ENCODE results near the gene CEP128. TPM values are rescaled to one million over a fixed set of nuclear protein-coding genes. Genes with fewer than 3 reads are reported as not detected.

CEP128 gene
- total RNA-seq, 2 experiments from 2014 or later, result 71.9 to 137 TPM

DNA sequence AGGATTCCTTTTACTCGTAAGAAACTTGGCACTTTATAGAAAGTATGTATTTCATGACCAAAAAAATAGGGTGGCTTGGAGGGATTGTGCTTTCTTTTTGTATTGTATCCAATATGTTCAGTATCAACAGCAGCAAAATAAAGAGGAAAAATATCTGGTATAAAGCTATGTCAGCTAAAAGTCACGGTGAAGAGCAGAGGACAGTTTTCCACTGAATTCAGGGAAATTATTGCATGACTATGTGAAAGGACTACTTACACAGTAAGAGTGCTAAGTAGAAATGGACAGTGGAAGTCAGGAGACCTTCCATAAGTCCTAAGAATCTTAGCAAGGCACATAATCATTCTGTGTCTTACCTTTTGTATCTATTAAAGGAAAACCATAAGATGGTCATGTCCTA, 33.1 kb upstream of the CEP128 start:
- no peak for TF ChIP-seq EZH2phosphoT487 (IDR thresholded peaks at IDR 0.05; ENCODE audit: borderline replicate concordance, low read depth, low read length)
- TF ChIP-seq, protein P1, sequence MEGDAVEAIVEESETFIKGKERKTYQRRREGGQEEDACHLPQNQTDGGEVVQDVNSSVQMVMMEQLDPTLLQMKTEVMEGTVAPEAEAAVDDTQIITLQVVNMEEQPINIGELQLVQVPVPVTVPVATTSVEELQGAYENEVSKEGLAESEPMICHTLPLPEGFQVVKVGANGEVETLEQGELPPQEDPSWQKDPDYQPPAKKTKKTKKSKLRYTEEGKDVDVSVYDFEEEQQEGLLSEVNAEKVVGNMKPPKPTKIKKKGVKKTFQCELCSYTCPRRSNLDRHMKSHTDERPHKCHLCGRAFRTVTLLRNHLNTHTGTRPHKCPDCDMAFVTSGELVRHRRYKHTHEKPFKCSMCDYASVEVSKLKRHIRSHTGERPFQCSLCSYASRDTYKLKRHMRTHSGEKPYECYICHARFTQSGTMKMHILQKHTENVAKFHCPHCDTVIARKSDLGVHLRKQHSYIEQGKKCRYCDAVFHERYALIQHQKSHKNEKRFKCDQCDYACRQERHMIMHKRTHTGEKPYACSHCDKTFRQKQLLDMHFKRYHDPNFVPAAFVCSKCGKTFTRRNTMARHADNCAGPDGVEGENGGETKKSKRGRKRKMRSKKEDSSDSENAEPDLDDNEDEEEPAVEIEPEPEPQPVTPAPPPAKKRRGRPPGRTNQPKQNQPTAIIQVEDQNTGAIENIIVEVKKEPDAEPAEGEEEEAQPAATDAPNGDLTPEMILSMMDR (conservative IDR thresholded peaks at IDR 0.05; ENCODE audit: low read length), result no peak
- BruUV-seq (replicated peaks), result no TSS peak
- Histone ChIP-seq H3K4me2 (ENCODE audit: low read length) (peak overlapping the region; percentile 27; the same call in 1 of the 2 replicates), H3K9me2 (ENCODE audit: insufficient read depth, low read length) (no peaks in the 10 kb centered on the region), H2AFZ (ENCODE audit: low read length) (peak overlapping the region; percentile 63; the same call in 1 of the 2 replicates), H3K79me2 (ENCODE audit: insufficient read depth, low read depth, low read length) (no peaks in the 10 kb centered on the region), H4K20me1 (ENCODE audit: insufficient read depth, low read length) (no peaks in the 10 kb centered on the region), H3K27ac (ENCODE audit: low read depth, low read length, poor library complexity, severe bottlenecking) (no peak overlapping the region), H3K9me3 (ENCODE audit: low read length) (no peaks in the 10 kb centered on the region), H3K4me1 (ENCODE audit: insufficient read depth, low read length, poor library complexity, severe bottlenecking) (peaks cover 59% of the 10 kb centered on the region), H3K4me3 (ENCODE audit: low read depth, low read length, poor library complexity, severe bottlenecking) (no peak overlapping the region), H3K36me3 (ENCODE audit: insufficient read depth, low read length) (no peaks in the 10 kb centered on the region; the same call in 1 of the 2 replicates)
- POLR2A ChIA-PET, result interaction anchor here (0.6 to 18.9 kb wide), 6 partner anchors 9 to 496 kb away, joined by 3 to 267 read pairs (median 3); partner anchors contain the start of gene TSHR
- CTCF ChIA-PET (ENCODE audit: unreplicated experiment), result interaction anchor here (0.6 to 1.4 kb wide), 3 partner anchors 8 to 19 kb away, joined by 3 to 4 read pairs (median 3); partner anchors contain the start of gene TSHR
- intact Hi-C loops (cut with micrococcal nuclease; ENCODE audit: unreplicated experiment), result loop anchor here (5.0 kb wide), 1 partner anchor 498 kb away; no protein-coding TSS in a partner anchor
- DNase-seq (ENCODE audit: low spot score), result no peak

DNA sequence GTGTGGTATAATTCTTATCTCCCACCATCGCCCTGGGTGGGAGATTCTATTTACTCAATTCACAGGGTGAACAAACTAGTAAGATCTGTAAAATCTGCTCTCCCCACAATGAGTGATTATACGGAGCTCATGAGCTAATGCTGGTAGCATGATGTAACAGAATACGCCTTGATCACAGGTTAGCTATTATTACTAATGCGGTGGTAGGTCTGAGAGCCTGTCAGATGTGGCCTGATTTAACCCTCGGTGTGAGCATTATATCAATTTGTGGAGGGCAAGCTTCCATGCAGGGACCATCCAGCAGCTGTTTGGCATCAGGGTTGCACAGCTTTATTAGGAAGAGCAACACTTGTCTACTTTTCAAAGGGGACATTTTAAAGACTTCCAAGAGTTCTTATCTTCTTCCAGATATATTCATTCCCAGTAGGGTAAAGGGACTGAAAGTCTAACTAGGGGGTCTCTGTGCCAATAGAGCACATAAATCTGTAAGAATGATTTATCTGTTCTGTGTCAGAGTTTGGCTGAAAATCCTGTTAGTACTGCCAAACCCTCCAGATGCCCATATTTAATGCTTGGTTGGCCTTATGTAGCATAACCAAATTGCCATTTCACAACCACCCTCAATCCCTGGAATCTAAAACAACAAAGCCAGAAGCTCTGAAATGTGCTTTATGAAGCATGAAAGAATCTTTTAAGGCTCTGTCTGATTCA, 32.5 kb upstream of the CEP128 start:
- ChIA-PET POLR2A (interaction anchor here (0.6 to 18.9 kb wide), 9 partner anchors 10 to 498 kb away, joined by 3 to 267 read pairs (median 3); partner anchors contain the start of gene TSHR), CTCF (ENCODE audit: unreplicated experiment) (interaction anchor here (0.6 to 1.4 kb wide), 2 partner anchors 18 to 44 kb away, joined by 3 read pairs; partner anchors contain the start of gene TSHR)
- intact Hi-C loops (cut with micrococcal nuclease; ENCODE audit: unreplicated experiment), result no loop called here
- Histone ChIP-seq H3K9me2 (ENCODE audit: insufficient read depth, low read length) (no peaks in the 10 kb centered on the region), H3K79me2 (ENCODE audit: insufficient read depth, low read depth, low read length) (no peaks in the 10 kb centered on the region), H4K20me1 (ENCODE audit: insufficient read depth, low read length) (no peaks in the 10 kb centered on the region), H3K9me3 (ENCODE audit: low read length) (no peaks in the 10 kb centered on the region), H2AFZ (ENCODE audit: low read length) (peak overlapping the region; percentile 63; the same call in 1 of the 2 replicates), H3K27ac (ENCODE audit: low read depth, low read length, poor library complexity, severe bottlenecking) (no peak overlapping the region), H3K36me3 (ENCODE audit: insufficient read depth, low read length) (no peaks in the 10 kb centered on the region; the same call in 1 of the 2 replicates), H3K4me1 (ENCODE audit: insufficient read depth, low read length, poor library complexity, severe bottlenecking) (peaks cover 53% of the 10 kb centered on the region), H3K4me2 (ENCODE audit: low read length) (peak overlapping the region; percentile 27), H3K4me3 (ENCODE audit: low read depth, low read length, poor library complexity, severe bottlenecking) (no peak overlapping the region)
- no peak for DNase-seq (ENCODE audit: low spot score)
- no TSS peak for BruUV-seq (replicated peaks)
- TF ChIP-seq, protein P1 (conservative IDR thresholded peaks at IDR 0.05; ENCODE audit: low read length), result no peak
- TF ChIP-seq EZH2phosphoT487 (IDR thresholded peaks at IDR 0.05; ENCODE audit: borderline replicate concordance, low read depth, low read length), result no peak

All from OCI-LY7 (cell line).